SK-N-MC (cell line): Measurements from ENCODE around the gene HCN1.

Experiments used
- EZH2 ChIP-seq: fragments of 200-600 bp; sonication (generic); IDR thresholded peaks from one replicate; pipeline ENCODE4 v1.6.1; 2017; ENCODE audit warnings: antibody characterized with exemption
- POLR2AphosphoS5 ChIP-seq: IDR thresholded peaks from 2 replicates; pipeline ENCODE4 v1.6.1; 2012; ENCODE audit warnings: mild to moderate bottlenecking, low read depth, low read length, borderline replicate concordance

- TF ChIP-seq EZH2 (no peak), POLR2AphosphoS5 (no peak)
Measured at GRCh38 chr5:45295231-45295630, 400.9 kb downstream of the HCN1 start.
